Ovary (tissue), 9 donors: ENCODE measurements around the gene BORCS5. TPM values are rescaled to one million over a fixed set of nuclear protein-coding genes. Genes with fewer than 3 reads are reported as not detected.

Source experiments
- DNase-seq, 5 donors: peaks; one replicate each; pipeline ENCODE4 v3.0.0-alpha.2; 2019 to 2020
- H3K27ac ChIP-seq, 2 donors: fragments of 200-600 bp; one replicate each; pipeline versions ENCODE4 v1.5.1 to v1.8.0; 2019 to 2022
- H3K27me3 ChIP-seq: fragments of 200-600 bp; one replicate; pipeline ENCODE4 v1.8.0; 2022
- H3K36me3 ChIP-seq: fragments of 200-600 bp; sonication (generic); one replicate; pipeline ENCODE4 v1.5.1; 2019
- H3K4me1 ChIP-seq: one replicate; pipeline ENCODE4 v1.8.1; 2013; ENCODE audit warnings: mild to moderate bottlenecking, moderate library complexity; ENCODE audit not compliant: insufficient read depth
- H3K4me3 ChIP-seq: fragments of 200-600 bp; sonication (generic); one replicate; pipeline ENCODE4 v1.5.1; 2017
- H3K9me3 ChIP-seq, 2 donors: fragments of 200-600 bp in 1 of 2; sonication (generic) in 1 of 2; one replicate each; pipeline versions ENCODE4 v1.5.1 to v1.8.1; 2013 to 2019; ENCODE audit warnings: mild to moderate bottlenecking in 1 of 2, moderate library complexity in 1 of 2
- CTCF ChIP-seq, 3 donors: fragments of 450-650 bp in 2 of 3; fragments of 200-600 bp in 1 of 3; IDR thresholded peaks; one replicate each; pipeline versions ENCODE4 v1.5.1 to v1.8.0; 2016 to 2022; ENCODE audit warnings: antibody characterized with exemption in 3 of 3, mild to moderate bottlenecking in 1 of 3
- EP300 ChIP-seq: sonication (generic); formaldehyde crosslinking; IDR thresholded peaks from one replicate; pipeline ENCODE4 v1.6.1; 2017; ENCODE audit warnings: antibody characterized with exemption
- POLR2A ChIP-seq: fragments of 450-650 bp; IDR thresholded peaks from one replicate; pipeline ENCODE4 v1.6.1; 2017; ENCODE audit warnings: antibody characterized with exemption, mild to moderate bottlenecking, moderate library complexity
- WGBS, 3 donors: extraction: QIAGEN DNeasy Blood & Tissue Kit in 1 of 3; methylation state at CpG; one replicate each; pipeline versions ENCODE4 v1.1.5 to v1.1.7; 2013 to 2017; 5-methylcytosine and 5-hydroxymethylcytosine counted together
- intact Hi-C, 4 donors: fragments of 100-400 bp; cut with DNase I; formaldehyde crosslinking; loops; one replicate each; pipeline versions ENCODE4 v1.11.0 to v1.15.1; 2022 to 2023
- polyA plus RNA-seq, 2 donors: library from polyadenylated mRNA; stranded (reverse); fragments of 200-250 nt in 1 of 2; fragments of 350-450 nt in 1 of 2; fragmentation: Illumina TruSeq in 1 of 2; extraction: RNeasy Lipid Tissue Mini Kit (QIAGEN cat#74804) in 1 of 2; gene quantifications; one replicate each; pipeline ENCODE4 v1.2.3, GENCODE V29; 2013 to 2014
- total RNA-seq, 7 donors: library from RNA; depleted of rRNA in 2 of 7; stranded (reverse); fragments of >200 nt in 2 of 7; fragmentation: NEBNext Ultra II Directional in 3 of 7; extraction: Animal tissue kit (Norgen Biotek cat#: 25700) in 3 of 7; gene quantifications; one replicate each; pipeline versions ENCODE4 v1.1.0 to v1.2.4, GENCODE V29; 2016 to 2023
- donor health status: DM: no; HTN: no; CAD: no; lungs with moderate emphysema.
- donor health status: DM: no; HTN: no; CAD: no.
- donor health status: Bipolar disorder and iron deficiency.
- donor health status: DM: yes; HTN: yes; CAD: no.
- donor health status: DM: no; HTN: no; CAD: no.
- donor health status: DM: yes; HTN: yes; CAD: no.

The BORCS5 gene
- total and polyA plus RNA-seq, 9 donors = 6.2 to 20.4 (median 11.5) TPM

GRCh38 chr12:12502815-12503151 is 145.9 kb downstream of the BORCS5 start:
- intact Hi-C loops = no loop called here
- WGBS, 3 donors = 94 to 97% (median 96%) methylated on average over 5 of the region's 5 CpGs
- Histone ChIP-seq H3K4me3 (no peak overlapping the region), H3K27ac (no peak overlapping the region), H3K4me1 (peaks cover 7% of the 10 kb centered on the region), H3K9me3 (no peaks in the 10 kb centered on the region), H3K36me3 (no peaks in the 10 kb centered on the region), H3K27me3 (no peaks in the 10 kb centered on the region)
- no peak for TF ChIP-seq POLR2A
- TF ChIP-seq EP300 = no peak
- no peak for TF ChIP-seq CTCF (IDR thresholded peaks at IDR 0.05)
- no peak for DNase-seq

- WGBS, 3 donors = 82 to 97% (median 94%) methylated on average over 9 of the region's 9 CpGs
- peaks cover 7% of the 10 kb centered on the region for H3K4me1 ChIP-seq
- intact Hi-C loops = no loop called here
- TF ChIP-seq EP300 = no peak
- no peak for TF ChIP-seq CTCF (IDR thresholded peaks at IDR 0.05)
- TF ChIP-seq POLR2A = no peak
- H3K36me3 ChIP-seq = no peaks in the 10 kb centered on the region
- no peak overlapping the region for H3K27ac ChIP-seq
- no peaks in the 10 kb centered on the region for H3K9me3 ChIP-seq
- no peak overlapping the region for H3K4me3 ChIP-seq
- no peak for DNase-seq
- no peaks in the 10 kb centered on the region for H3K27me3 ChIP-seq
These were observed 146.7 kb downstream of the BORCS5 start for GRCh38 chr12:12503384-12504078.

GRCh38 chr12:12505544-12506495 is 148.9 kb downstream of the BORCS5 start:
- H3K4me3 ChIP-seq = peak overlapping the region; percentile 4
- intact Hi-C loops = no loop called here
- WGBS, 3 donors = 12 to 15% (median 15%) methylated on average over 11 of the region's 11 CpGs
- no peak for DNase-seq
- H3K9me3 ChIP-seq = no peaks in the 10 kb centered on the region
- peaks cover 7% of the 10 kb centered on the region for H3K4me1 ChIP-seq
- H3K27ac ChIP-seq = peak overlapping the region; percentile 9 to 61
- no peaks in the 10 kb centered on the region for H3K27me3 ChIP-seq
- no peak for TF ChIP-seq POLR2A
- TF ChIP-seq EP300 = no peak
- no peak for TF ChIP-seq CTCF (IDR thresholded peaks at IDR 0.05)
- H3K36me3 ChIP-seq = no peaks in the 10 kb centered on the region

GRCh38 chr12:12506496-12506890 is 149.6 kb downstream of the BORCS5 start:
- DNase-seq = peak in 4 of 5 donors; percentile 28 to 37 (median 30)
- Histone ChIP-seq H3K4me3 (peak overlapping the region; percentile 4), H3K9me3 (no peaks in the 10 kb centered on the region), H3K36me3 (no peaks in the 10 kb centered on the region), H3K27ac (peak overlapping the region; percentile 3 to 61), H3K4me1 (peaks cover 7% of the 10 kb centered on the region), H3K27me3 (no peaks in the 10 kb centered on the region)
- TF ChIP-seq POLR2A (no peak), CTCF (IDR thresholded peaks at IDR 0.05) (no peak), EP300 (no peak)
- WGBS, 3 donors = 3 to 12% (median 10%) methylated on average over 3 of the region's 3 CpGs
- intact Hi-C loops = no loop called here
